NT2/D1 (cell line): ENCODE results near the gene TCN1.

ENCODE experiments used
- DNase-seq: peaks from one replicate; pipeline ENCODE4 v3.0.0-alpha.2; 2011; ENCODE audit warnings: low read depth, low spot score
- H3K27me3 ChIP-seq: 2 replicates; pipeline ENCODE4 v1.6.0; 2011; ENCODE audit warnings: mild to moderate bottlenecking; ENCODE audit not compliant: insufficient read length, insufficient read depth
- H3K36me3 ChIP-seq: 2 replicates; pipeline ENCODE4 v1.6.1; 2011; ENCODE audit warnings: mild to moderate bottlenecking, low read length, mixed read lengths; ENCODE audit not compliant: insufficient read depth, insufficient read length
- H3K4me1 ChIP-seq: 2 replicates; pipeline ENCODE4 v1.5.1; 2011; ENCODE audit not compliant: insufficient read depth, insufficient read length
- H3K4me3 ChIP-seq: 2 replicates; pipeline ENCODE4 v1.5.1; 2011; ENCODE audit warnings: low read depth; ENCODE audit not compliant: insufficient read length
- H3K9ac ChIP-seq: 2 replicates; pipeline ENCODE4 v1.6.0; 2011; ENCODE audit warnings: low read depth; ENCODE audit not compliant: insufficient read length
- H3K9me3 ChIP-seq: 2 replicates; pipeline ENCODE4 v1.5.1; 2011; ENCODE audit warnings: mild to moderate bottlenecking, low read length; ENCODE audit not compliant: insufficient read depth
- SUZ12 ChIP-seq: IDR thresholded peaks from 2 replicates; pipeline ENCODE4 v1.6.1; 2011; ENCODE audit not compliant: insufficient read length, insufficient read depth; ENCODE audit errors: extremely low read depth
- YY1 ChIP-seq: IDR thresholded peaks from 2 replicates; pipeline ENCODE4 v1.6.1; 2011; ENCODE audit not compliant: insufficient read length, insufficient read depth
- ZNF274 ChIP-seq: IDR thresholded peaks from 2 replicates; pipeline ENCODE4 v1.6.1; 2011; ENCODE audit warnings: mild to moderate bottlenecking, low read depth, low read length

Gene TCN1

GRCh38 chr11:59804061-59804460 is 62.2 kb downstream of the TCN1 start:
- DNase-seq = no peak
- H3K27me3 ChIP-seq = no peaks in the 10 kb centered on the region
- no peak overlapping the region for H3K9ac ChIP-seq
- TF ChIP-seq ZNF274 (no peak), YY1 (no peak), SUZ12 (no peak)
- peaks cover 88% of the 10 kb centered on the region for H3K36me3 ChIP-seq
- no peak overlapping the region for H3K4me3 ChIP-seq
- no peaks in the 10 kb centered on the region for H3K9me3 ChIP-seq
- H3K4me1 ChIP-seq = no peaks in the 10 kb centered on the region
